Activated CD4-positive, CD25-positive, alpha-beta regulatory T cell treated with anti-CD3 and anti-CD28 coated beads, Interleukin-2, amount 50 U/mL, for 16 hours (primary cell): ENCODE results near the gene HLA-DMA.
"Not testable (repeated sequence)": the region's sequence is repeated elsewhere in the genome, so short reads cannot be mapped to it uniquely, and the experiment has no call there.

ENCODE experiments used
- DNase-seq: peaks from one replicate; pipeline ENCODE4 v3.0.0-alpha.2; 2020; ENCODE audit warnings: low read depth, low spot score

Gene HLA-DMA

DNA sequence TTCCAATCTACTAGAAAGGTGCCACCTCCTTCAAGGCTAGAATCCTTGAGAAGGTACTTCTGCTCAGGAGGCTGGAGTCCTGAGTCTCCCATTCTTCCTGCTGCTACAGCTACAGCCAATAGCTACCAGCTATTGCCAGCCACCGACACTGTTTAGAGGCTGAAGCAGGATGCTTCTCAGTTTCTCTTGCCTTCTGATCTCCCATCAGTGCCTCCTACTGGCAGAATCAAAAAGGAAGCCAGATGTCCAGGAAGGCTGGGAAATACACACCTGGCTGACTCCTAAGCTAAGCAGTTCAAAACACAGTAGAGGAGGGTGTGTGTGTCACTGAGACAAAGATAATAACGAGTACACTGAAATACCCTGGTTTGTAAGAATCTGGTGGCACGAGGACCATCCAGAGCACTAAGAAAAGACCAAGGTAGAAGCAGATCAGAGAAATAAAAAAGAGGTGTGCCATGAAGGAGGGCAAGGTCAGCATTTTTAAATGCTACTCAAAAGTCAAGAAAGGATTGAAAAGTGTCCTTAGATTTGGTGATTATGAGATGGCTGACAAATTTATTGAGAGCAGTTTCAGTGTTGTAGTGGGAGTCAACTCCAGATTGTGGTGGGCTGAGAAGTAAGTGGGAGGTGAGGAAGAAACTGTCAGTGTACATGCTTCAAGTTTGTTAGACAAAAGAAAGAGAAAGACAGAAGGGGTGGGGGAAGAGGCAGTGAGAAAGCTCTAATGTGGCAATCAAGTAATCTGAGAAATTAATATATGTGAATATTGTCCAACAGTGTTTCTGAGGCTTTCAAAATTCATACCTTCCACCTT is 2.3 kb upstream of the HLA-DMA start:
- DNase-seq = no peak

- DNase-seq = no peak
Observed at GRCh38 chr6:32954267-32954666, 1.4 kb upstream of the HLA-DMA start.

GRCh38 chr6:32953775-32954174 is 878 bp upstream of the HLA-DMA start:
- no peak for DNase-seq

GRCh38 chr6:32950449-32950848 is 2.4 kb downstream of the HLA-DMA start:
- DNase-seq = no peak

- no peak for DNase-seq
Observed at GRCh38 chr6:32950010-32950409, 2.9 kb downstream of the HLA-DMA start.

DNA sequence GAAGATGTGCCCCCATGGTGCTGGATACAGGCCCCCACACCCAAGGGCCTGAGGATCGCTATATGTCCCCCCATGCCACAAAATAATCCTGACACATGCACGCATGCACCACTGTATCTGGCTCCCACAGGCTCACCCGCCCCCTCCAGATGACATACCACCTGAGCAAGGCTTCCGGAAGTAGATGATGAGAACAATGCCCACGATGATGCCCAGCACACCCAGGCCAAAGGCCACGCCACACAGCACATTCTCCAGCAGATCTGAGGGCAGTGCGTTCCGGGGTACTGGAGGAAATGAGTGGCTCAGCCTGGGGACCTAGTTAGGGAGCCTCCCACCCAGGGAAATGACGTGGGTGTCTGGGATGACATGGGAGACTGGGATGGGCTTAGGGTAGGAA is 3.8 kb downstream of the HLA-DMA start:
- DNase-seq = no peak

DNA sequence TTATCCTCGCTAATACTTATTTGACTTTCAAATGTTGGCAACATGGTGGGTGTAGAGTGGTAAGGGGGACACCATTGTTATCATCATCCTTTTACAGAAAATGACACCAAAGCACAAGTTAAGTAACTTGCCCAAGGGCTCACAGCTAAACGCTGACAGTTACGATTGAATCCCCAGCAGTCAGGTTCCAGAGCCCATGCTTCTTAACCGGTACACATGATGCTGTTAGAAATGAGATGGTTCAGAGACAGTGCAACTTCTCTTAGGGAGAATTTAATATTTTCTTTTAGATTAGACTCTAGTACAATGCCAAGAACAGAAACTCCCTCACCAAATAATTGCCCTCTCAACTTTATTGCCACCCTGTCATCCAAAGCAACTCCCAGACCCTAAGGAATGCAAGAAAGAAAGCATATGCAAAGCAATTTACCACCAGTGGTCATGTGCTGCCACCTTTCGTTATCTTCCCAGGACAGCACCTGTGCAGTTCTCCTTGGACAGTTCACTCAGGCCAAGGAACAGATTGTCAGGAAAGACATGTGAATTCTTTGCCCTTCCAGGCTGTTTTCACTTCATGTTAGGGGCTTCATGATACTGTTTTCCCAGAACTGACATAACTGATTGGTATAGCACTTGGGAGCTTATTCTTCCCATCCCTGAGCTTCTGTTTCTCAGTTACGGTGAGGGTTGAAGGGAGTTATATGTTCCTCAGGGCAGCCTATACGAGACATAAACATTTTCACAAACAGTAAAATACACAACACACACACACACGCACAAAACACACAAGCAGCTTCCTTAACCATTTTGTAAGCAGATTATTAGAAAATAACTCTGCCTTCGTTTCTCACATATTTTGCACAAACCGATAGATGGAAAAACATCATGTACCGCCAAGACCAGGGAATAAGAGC is 5.1 kb downstream of the HLA-DMA start:
- no peak for DNase-seq

GRCh38 chr6:32946893-32947292 is 6.0 kb downstream of the HLA-DMA start:
- DNase-seq = no peak

DNA sequence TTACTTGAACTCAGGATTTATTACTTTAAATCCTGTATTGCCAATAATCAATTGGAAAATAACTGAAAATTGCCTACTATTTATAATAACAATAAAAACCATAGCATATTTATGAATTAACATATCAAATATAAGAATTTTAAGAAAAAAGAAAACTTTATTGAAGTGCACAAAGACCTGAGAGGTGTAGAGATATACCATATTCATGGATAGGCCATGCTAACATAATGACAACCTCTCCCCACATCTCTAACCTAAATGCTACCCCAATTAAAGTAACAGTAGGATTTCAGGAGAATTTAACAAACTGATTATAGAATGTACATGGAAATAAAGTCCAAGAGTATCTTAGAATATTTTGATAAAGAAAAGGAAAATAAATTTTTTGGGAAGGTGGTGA is 6.9 kb downstream of the HLA-DMA start:
- no peak for DNase-seq

- no peak for DNase-seq
Observed at GRCh38 chr6:32945108-32945760, 7.7 kb downstream of the HLA-DMA start.

- no peak for DNase-seq
Observed at GRCh38 chr6:32943864-32944649, 8.8 kb downstream of the HLA-DMA start.

DNA sequence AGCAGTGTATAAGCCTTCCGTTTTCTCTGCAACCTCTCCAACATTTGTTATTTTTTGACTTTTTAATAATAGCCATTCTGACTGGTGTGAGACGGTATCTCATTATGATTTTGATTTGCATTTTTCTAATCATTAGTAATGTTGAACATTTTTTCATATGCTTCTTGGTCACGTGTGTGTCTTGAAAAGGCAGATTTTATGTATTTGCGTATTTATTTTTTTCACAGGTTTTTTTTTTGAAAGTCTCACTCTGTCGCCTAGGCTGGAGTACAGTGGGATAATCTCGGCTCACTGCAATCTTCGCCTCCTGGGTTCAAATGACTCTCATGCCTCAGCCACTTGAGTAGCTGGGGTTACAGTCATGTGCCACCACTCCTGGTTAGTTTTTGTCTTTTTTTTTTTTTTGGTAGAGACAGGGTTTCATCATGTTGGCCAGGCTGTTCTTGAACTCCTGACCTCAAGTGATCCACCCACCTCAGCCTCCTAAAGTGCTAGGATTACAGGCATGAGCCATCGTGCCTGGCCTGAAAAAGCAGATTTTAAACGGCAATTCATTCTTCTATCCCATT is 10.3 kb downstream of the HLA-DMA start:
- not testable (repeated sequence) for DNase-seq

- no peak for DNase-seq
Observed at GRCh38 chr6:32941214-32941768, 11.6 kb downstream of the HLA-DMA start.

GRCh38 chr6:32940656-32941213 is 12.2 kb downstream of the HLA-DMA start, which contains the start of gene HLA-DMB:
TSS of gene HLA-DMB (minus strand) at chr6:32941028. CDS start at chr6:32940807, 221 bp downstream.
- peak; percentile 23 for DNase-seq

- no peak for DNase-seq
Observed at GRCh38 chr6:32938494-32938893, 14.4 kb downstream of the HLA-DMA start.

GRCh38 chr6:32937230-32937633 is 15.7 kb downstream of the HLA-DMA start:
- no peak for DNase-seq

GRCh38 chr6:32936239-32937152 is 16.4 kb downstream of the HLA-DMA start:
- DNase-seq = no peak

DNA sequence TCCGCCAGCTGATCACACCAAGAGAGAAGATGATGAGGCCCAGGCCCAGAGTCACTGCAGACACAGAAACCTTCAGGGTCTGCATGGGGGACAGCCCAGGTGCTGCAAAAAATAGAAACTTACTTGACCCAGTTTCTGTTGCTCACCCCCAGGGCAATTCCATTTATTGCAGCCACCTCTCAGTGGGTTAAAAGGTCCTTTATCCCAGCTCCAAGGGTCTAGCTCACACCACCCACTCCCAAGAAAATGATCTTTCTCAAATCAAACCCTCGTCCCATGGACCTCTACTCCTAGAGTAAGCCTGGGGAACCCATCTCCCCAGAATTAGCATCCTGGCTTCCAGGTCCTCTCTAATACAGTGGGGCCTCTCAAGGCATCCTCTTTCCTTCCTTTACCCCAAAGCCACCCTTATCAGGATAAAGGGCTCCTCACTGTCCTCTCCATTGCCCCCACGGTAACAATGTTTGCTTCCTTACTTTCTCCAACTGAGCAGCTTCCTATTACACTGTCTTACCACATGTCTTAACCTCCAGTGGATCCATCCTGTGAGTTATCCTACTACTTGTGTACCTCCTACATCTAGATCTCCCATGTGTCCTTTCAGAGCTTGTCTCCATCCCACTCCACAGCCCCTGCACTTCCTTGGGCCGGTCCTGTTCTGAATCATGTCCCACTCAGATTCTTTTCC is 17.2 kb downstream of the HLA-DMA start:
- DNase-seq = no peak
